Endodermal cell (in vitro differentiated cells): ENCODE data around the gene IKBKG. TPM values are rescaled to one million over a fixed set of nuclear protein-coding genes. Genes with fewer than 3 reads are reported as not detected.

Source experiments
- DNase-seq: peaks from one replicate; pipeline ENCODE4 v3.0.0-alpha.2; 2017
- H3K27ac ChIP-seq: 2 replicates; pipeline ENCODE4 v1.5.1; 2013; ENCODE audit warnings: mild to moderate bottlenecking, low read depth, low read length, moderate library complexity
- H3K27me3 ChIP-seq: 2 replicates; pipeline ENCODE4 v1.6.1; 2013; ENCODE audit warnings: mild to moderate bottlenecking, low read length, moderate library complexity; ENCODE audit not compliant: insufficient read depth, control insufficient read depth, poor library complexity, severe bottlenecking
- H3K36me3 ChIP-seq: 2 replicates; pipeline ENCODE4 v1.7.0; 2013; ENCODE audit warnings: mild to moderate bottlenecking, low read length, moderate library complexity; ENCODE audit not compliant: control insufficient read depth, insufficient read depth
- H3K4me1 ChIP-seq: one replicate; pipeline ENCODE4 v1.7.0; 2013; ENCODE audit warnings: low read length; ENCODE audit not compliant: control insufficient read depth, insufficient read depth
- H3K4me3 ChIP-seq: 2 replicates; pipeline ENCODE4 v1.5.1; 2013; ENCODE audit warnings: mild to moderate bottlenecking, low read length, moderate library complexity
- H3K9ac ChIP-seq: 2 replicates; pipeline ENCODE4 v1.6.1; 2013; ENCODE audit warnings: mild to moderate bottlenecking, low read length, moderate library complexity; ENCODE audit not compliant: poor library complexity, severe bottlenecking; ENCODE audit errors: extremely low read depth
- H3K9me3 ChIP-seq: 2 replicates; pipeline ENCODE4 v1.6.1; 2013; ENCODE audit warnings: mild to moderate bottlenecking, low read length, moderate library complexity; ENCODE audit not compliant: control insufficient read depth
- H3K27ac Mint-ChIP-seq: 2 replicates; pipeline ENCODE4 v1.8.0; 2020; ENCODE audit warnings: mixed read lengths
- H3K27me3 Mint-ChIP-seq: 2 replicates; pipeline ENCODE4 v1.8.0; 2021; ENCODE audit warnings: mild to moderate bottlenecking, mixed read lengths; ENCODE audit not compliant: insufficient read depth
- H3K36me3 Mint-ChIP-seq: 2 replicates; pipeline ENCODE4 v1.8.0; 2020; ENCODE audit warnings: low read depth, mixed read lengths
- H3K4me1 Mint-ChIP-seq: 2 replicates; pipeline ENCODE4 v1.8.0; 2020; ENCODE audit warnings: mixed read lengths
- H3K4me3 Mint-ChIP-seq: 2 replicates; pipeline ENCODE4 v1.8.0; 2020; ENCODE audit warnings: mild to moderate bottlenecking, moderate library complexity, mixed read lengths
- H3K9me3 Mint-ChIP-seq: 2 replicates; pipeline ENCODE4 v1.8.0; 2020; ENCODE audit warnings: mild to moderate bottlenecking, mixed read lengths
- WGBS, 2 experiments: methylation state at CpG; one replicate each; pipeline versions ENCODE4 v1.1.5 to v1.1.7; 2013; ENCODE audit warnings: missing lambda C conversion rate in 2 of 2, mixed read lengths in 1 of 2; ENCODE audit not compliant: insufficient coverage in 1 of 2, insufficient read length in 1 of 2; 5-methylcytosine and 5-hydroxymethylcytosine counted together
- total RNA-seq, 2 donors: library from RNA; stranded (reverse); fragmentation: NEBNext Ultra II Directional in 1 of 2; extraction: Animal tissue kit (Norgen Biotek cat#: 25700) in 1 of 2; gene quantifications; 2 replicates in 1 of 2; 3 replicates in 1 of 2; pipeline ENCODE4 v1.2.1, GENCODE V29; 2021
- TF ChIP-seq, protein P1 (sequence below): fragments of 200-600 bp; sonication (generic); conservative IDR thresholded peaks from 2 replicates; pipeline ENCODE4 v1.5.0; 2021; ENCODE audit warnings: antibody characterized with exemption, mild to moderate bottlenecking

The IKBKG gene
- total RNA-seq, 2 donors from 2014 or later, result 19.8 to 20.3 TPM

DNA sequence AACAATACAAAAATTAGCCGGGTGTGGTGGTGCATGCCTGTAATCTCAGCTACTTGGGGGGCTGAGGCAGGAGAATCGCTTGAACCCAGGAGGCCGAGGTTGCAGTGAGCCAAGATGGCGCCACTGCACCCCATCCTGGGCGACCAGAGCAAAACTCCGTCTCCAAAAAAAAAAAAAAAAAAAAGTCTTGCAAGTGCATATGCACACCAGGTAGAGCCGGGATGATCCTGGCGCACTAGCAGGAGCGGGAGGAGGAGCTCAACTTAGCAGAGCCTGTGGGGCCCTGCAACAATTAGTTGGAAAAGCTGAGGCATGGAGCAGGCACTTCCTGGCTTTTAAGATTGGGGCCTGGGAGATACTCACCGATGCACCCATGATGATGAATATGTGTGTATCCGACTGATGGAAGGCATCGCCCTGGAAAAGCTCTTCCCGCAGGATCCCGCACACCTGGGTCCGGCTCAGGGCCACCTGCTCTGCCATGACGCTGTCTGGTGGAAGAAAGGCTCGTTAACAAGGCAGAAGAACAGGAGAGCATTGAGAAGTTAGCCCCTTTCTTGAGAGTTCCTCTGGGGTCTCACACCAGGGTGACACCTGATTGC, 1.6 kb upstream of the IKBKG start:
- TF ChIP-seq, protein P1, sequence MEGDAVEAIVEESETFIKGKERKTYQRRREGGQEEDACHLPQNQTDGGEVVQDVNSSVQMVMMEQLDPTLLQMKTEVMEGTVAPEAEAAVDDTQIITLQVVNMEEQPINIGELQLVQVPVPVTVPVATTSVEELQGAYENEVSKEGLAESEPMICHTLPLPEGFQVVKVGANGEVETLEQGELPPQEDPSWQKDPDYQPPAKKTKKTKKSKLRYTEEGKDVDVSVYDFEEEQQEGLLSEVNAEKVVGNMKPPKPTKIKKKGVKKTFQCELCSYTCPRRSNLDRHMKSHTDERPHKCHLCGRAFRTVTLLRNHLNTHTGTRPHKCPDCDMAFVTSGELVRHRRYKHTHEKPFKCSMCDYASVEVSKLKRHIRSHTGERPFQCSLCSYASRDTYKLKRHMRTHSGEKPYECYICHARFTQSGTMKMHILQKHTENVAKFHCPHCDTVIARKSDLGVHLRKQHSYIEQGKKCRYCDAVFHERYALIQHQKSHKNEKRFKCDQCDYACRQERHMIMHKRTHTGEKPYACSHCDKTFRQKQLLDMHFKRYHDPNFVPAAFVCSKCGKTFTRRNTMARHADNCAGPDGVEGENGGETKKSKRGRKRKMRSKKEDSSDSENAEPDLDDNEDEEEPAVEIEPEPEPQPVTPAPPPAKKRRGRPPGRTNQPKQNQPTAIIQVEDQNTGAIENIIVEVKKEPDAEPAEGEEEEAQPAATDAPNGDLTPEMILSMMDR, result no peak
- Histone ChIP-seq H3K4me1 (no peaks in the 10 kb centered on the region), H3K27me3 (no peaks in the 10 kb centered on the region), H3K36me3 (peaks cover 13% of the 10 kb centered on the region), H3K4me3 (peak overlapping the region; percentile 88), H3K9me3 (no peaks in the 10 kb centered on the region), H3K27ac (no peak overlapping the region), H3K9ac (no peak overlapping the region)
- peaks cover 56% of the 10 kb centered on the region for H3K9me3 Mint-ChIP-seq
- H3K4me3 Mint-ChIP-seq, result peak overlapping the region; percentile 85
- 93% methylated on average over 17 of the region's 17 CpGs; no CpG with 5 or more reads in 1 of the 2 experiments for WGBS, 2 experiments
- peaks cover 22% of the 10 kb centered on the region for H3K36me3 Mint-ChIP-seq
- DNase-seq, result no peak
- peaks cover 7% of the 10 kb centered on the region for H3K4me1 Mint-ChIP-seq
- H3K27ac Mint-ChIP-seq, result peak overlapping the region; percentile 68
- H3K27me3 Mint-ChIP-seq, result no peaks in the 10 kb centered on the region

DNA sequence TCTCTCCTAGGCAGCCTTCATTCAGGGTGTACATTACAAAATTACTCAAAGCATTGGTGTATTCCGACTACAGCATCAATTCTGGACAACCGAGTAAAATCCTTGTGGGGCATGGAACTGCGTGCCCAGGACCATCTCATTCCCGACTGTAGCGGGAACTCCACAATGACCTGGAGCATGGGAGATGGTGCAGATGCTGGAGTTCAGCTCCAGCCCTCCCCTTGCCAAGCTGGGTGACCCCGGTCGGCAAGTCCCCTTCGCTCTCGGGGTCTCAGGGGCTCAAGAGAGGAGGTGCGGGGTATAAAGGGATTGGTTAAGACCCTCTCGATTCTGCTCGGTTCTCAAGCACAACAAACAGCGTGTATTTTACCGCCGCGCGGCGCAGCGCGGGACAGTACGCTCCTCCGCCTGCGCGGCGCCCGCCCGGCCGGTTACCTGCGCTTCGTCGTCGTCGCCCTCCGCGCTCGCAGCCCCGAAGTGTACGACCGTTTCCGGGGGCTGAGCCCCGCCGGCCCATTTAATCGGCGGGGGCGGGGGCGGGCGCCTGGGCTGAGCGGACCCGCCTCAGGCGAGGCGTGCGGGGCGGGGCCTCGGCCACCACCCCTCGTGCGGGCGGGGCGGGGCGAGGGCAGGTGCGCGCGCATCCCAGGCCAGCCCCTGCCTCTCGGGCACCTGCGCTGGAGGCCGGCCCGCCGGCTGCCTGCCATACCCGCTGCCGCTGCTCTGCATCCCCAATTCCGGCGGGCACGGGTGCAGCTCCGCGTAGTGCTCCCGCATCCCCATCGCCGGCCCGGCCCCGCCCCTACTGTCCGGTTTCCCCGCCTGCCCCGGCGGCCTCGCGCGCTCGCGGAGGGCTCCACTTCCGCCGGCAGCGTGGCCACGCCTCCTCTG, 821 bp upstream of the IKBKG start, which contains the start of gene G6PD:
G6PD (minus strand) TSS at position 493 of the 891 bp plus-strand sequence. CDS start 691 bp downstream, outside the sequence.
- peaks cover 22% of the 10 kb centered on the region for H3K36me3 Mint-ChIP-seq
- no peaks in the 10 kb centered on the region for H3K27me3 Mint-ChIP-seq
- H3K36me3 ChIP-seq, result peaks cover 13% of the 10 kb centered on the region
- WGBS, 2 experiments, result 0% methylated on average over 8 to 92 of the region's 92 CpGs
- H3K9me3 Mint-ChIP-seq, result peaks cover 58% of the 10 kb centered on the region
- peak within 1 kb of the TSS; percentile 96 for H3K27ac Mint-ChIP-seq
- H3K4me1 ChIP-seq, result no peaks in the 10 kb centered on the region
- no peaks in the 10 kb centered on the region for H3K9me3 ChIP-seq
- H3K4me3 ChIP-seq, result peak within 1 kb of the TSS; percentile 97
- peak within 1 kb of the TSS; percentile 71 for H3K9ac ChIP-seq
- H3K27ac ChIP-seq, result peak within 1 kb of the TSS; percentile 78
- DNase-seq, result peak; percentile 91
- peak within 1 kb of the TSS; percentile 85 for H3K4me3 Mint-ChIP-seq
- H3K27me3 ChIP-seq, result no peaks in the 10 kb centered on the region
- peaks cover 7% of the 10 kb centered on the region for H3K4me1 Mint-ChIP-seq
- TF ChIP-seq, protein P1, result no peak

DNA sequence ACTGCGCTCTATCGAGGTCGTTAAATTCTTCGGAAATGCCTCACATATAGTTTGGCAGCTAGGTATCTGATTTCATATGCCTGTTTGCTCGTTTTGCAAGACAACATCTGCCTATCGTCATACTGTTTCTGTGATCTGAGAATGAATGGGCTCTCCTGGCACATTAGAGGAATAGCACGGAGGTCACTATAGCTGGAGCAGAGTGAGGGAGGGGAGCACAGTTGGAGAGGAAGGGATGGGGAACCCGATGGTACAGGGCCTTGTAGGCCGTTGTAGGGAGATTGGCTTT, 552 bp downstream of the IKBKG start:
- peaks cover 19% of the 10 kb centered on the region for H3K36me3 Mint-ChIP-seq
- no peak for DNase-seq
- 1 to 8% methylated on average over 6 to 9 of the region's 9 CpGs for WGBS, 2 experiments
- Histone ChIP-seq H3K27me3 (no peaks in the 10 kb centered on the region), H3K4me1 (no peaks in the 10 kb centered on the region), H3K9me3 (no peaks in the 10 kb centered on the region), H3K9ac (peak overlapping the region; percentile 71), H3K36me3 (peaks cover 13% of the 10 kb centered on the region), H3K27ac (no peak overlapping the region), H3K4me3 (peak overlapping the region; percentile 97)
- H3K4me1 Mint-ChIP-seq, result peaks cover 7% of the 10 kb centered on the region
- TF ChIP-seq, protein P1, result no peak
- H3K4me3 Mint-ChIP-seq, result peak overlapping the region; percentile 85
- H3K9me3 Mint-ChIP-seq, result peaks cover 58% of the 10 kb centered on the region
- no peaks in the 10 kb centered on the region for H3K27me3 Mint-ChIP-seq
- peak overlapping the region; percentile 96 for H3K27ac Mint-ChIP-seq
